Measurements from ENCODE around the gene UBE2D2. TPM values are rescaled to one million over a fixed set of nuclear protein-coding genes. Genes with fewer than 3 reads are reported as not detected.
"Not testable (repeated sequence)": the region's sequence is repeated elsewhere in the genome, so short reads cannot be mapped to it uniquely, and the experiment has no call there.

The UBE2D2 gene
- polyA plus RNA-seq, 1 donor from 2014 or later, result 118 TPM

GRCh38 chr5:139611703-139612584, 50.8 kb downstream of the UBE2D2 start:
- no peaks in the 10 kb centered on the region for H3F3A ChIP-seq (ENCODE audit: insufficient read depth, low read length, poor library complexity, severe bottlenecking)
- no peaks in the 10 kb centered on the region for H3K36me3 ChIP-seq (ENCODE audit: insufficient read depth, low read length)
- H3K4me2 ChIP-seq (ENCODE audit: low read length), result no peak overlapping the region
- no peak overlapping the region for H3K9ac ChIP-seq (ENCODE audit: low read length)
- H3K9me3 ChIP-seq (ENCODE audit: low read length), result no peaks in the 10 kb centered on the region
- no peak overlapping the region for H3K27ac ChIP-seq (ENCODE audit: low read length)
- H3K4me3 ChIP-seq (ENCODE audit: low read length), result no peak overlapping the region
- H3K27me3 ChIP-seq (ENCODE audit: insufficient read depth, low read depth, low read length), result no peaks in the 10 kb centered on the region
- no peaks in the 10 kb centered on the region for H4K20me1 ChIP-seq (ENCODE audit: insufficient read depth)
- H2AFZ ChIP-seq (ENCODE audit: low read depth, low read length), result no peak overlapping the region
- peaks cover 14% of the 10 kb centered on the region for H3K79me2 ChIP-seq (replicated peaks; ENCODE audit: insufficient read depth, low read length)
- TF ChIP-seq POLR2AphosphoS5 (IDR thresholded peaks at IDR 0.05) (no peak), TAF1 (IDR thresholded peaks at IDR 0.05; ENCODE audit: low read depth) (no peak), MXI1 (conservative IDR thresholded peaks at IDR 0.05; ENCODE audit: poor library complexity, severe bottlenecking) (no peak), EZH2 (IDR thresholded peaks at IDR 0.05; ENCODE audit: borderline replicate concordance, insufficient read depth, low read length, poor library complexity, severe bottlenecking) (no peak), EP300 (conservative IDR thresholded peaks at IDR 0.05; ENCODE audit: poor library complexity, severe bottlenecking) (no peak), SMC3 (conservative IDR thresholded peaks at IDR 0.05; ENCODE audit: poor library complexity) (no peak), RAD21 (conservative IDR thresholded peaks at IDR 0.05) (no peak)
- TF ChIP-seq, protein P1, sequence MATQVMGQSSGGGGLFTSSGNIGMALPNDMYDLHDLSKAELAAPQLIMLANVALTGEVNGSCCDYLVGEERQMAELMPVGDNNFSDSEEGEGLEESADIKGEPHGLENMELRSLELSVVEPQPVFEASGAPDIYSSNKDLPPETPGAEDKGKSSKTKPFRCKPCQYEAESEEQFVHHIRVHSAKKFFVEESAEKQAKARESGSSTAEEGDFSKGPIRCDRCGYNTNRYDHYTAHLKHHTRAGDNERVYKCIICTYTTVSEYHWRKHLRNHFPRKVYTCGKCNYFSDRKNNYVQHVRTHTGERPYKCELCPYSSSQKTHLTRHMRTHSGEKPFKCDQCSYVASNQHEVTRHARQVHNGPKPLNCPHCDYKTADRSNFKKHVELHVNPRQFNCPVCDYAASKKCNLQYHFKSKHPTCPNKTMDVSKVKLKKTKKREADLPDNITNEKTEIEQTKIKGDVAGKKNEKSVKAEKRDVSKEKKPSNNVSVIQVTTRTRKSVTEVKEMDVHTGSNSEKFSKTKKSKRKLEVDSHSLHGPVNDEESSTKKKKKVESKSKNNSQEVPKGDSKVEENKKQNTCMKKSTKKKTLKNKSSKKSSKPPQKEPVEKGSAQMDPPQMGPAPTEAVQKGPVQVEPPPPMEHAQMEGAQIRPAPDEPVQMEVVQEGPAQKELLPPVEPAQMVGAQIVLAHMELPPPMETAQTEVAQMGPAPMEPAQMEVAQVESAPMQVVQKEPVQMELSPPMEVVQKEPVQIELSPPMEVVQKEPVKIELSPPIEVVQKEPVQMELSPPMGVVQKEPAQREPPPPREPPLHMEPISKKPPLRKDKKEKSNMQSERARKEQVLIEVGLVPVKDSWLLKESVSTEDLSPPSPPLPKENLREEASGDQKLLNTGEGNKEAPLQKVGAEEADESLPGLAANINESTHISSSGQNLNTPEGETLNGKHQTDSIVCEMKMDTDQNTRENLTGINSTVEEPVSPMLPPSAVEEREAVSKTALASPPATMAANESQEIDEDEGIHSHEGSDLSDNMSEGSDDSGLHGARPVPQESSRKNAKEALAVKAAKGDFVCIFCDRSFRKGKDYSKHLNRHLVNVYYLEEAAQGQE (IDR thresholded peaks at IDR 0.05; ENCODE audit: borderline replicate concordance), result no peak
- TF ChIP-seq, protein P2, sequence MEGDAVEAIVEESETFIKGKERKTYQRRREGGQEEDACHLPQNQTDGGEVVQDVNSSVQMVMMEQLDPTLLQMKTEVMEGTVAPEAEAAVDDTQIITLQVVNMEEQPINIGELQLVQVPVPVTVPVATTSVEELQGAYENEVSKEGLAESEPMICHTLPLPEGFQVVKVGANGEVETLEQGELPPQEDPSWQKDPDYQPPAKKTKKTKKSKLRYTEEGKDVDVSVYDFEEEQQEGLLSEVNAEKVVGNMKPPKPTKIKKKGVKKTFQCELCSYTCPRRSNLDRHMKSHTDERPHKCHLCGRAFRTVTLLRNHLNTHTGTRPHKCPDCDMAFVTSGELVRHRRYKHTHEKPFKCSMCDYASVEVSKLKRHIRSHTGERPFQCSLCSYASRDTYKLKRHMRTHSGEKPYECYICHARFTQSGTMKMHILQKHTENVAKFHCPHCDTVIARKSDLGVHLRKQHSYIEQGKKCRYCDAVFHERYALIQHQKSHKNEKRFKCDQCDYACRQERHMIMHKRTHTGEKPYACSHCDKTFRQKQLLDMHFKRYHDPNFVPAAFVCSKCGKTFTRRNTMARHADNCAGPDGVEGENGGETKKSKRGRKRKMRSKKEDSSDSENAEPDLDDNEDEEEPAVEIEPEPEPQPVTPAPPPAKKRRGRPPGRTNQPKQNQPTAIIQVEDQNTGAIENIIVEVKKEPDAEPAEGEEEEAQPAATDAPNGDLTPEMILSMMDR (IDR thresholded peaks at IDR 0.05; ENCODE audit: poor library complexity, severe bottlenecking), result no peak
- no peaks in the 10 kb centered on the region for H3K9me2 ChIP-seq (ENCODE audit: insufficient read depth, low read length)

DNA sequence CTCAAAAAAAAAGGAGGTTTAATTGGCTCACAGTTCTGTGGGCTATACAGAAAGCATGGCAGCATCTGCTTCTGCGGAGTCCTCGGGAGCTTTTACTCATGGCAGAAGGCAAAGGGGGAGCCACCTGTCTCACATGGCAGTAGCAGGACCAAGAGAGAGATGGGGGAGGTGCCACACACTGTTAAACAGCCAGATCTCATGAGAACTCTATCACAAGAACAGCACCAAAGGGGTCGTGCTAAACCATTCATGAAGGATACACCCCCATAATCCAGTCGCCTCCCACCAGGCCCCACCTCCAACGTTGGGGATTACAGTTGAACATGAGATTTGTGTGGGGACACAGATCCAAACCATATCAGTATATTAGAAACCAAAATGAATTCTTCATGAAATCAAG, 58.7 kb downstream of the UBE2D2 start:
- H3K9me3 ChIP-seq (ENCODE audit: low read length), result no peaks in the 10 kb centered on the region

GRCh38 chr5:139625398-139625797, 64.3 kb downstream of the UBE2D2 start:
- H3K4me3 ChIP-seq (ENCODE audit: low read length); H3K79me2 ChIP-seq (replicated peaks; ENCODE audit: insufficient read depth, low read length); H3K27me3 ChIP-seq (ENCODE audit: insufficient read depth, low read depth, low read length); H3K9me2 ChIP-seq (ENCODE audit: insufficient read depth, low read length); H2AFZ ChIP-seq (ENCODE audit: low read depth, low read length); H3K4me2 ChIP-seq (ENCODE audit: low read length); H3K9ac ChIP-seq (ENCODE audit: low read length); H3F3A ChIP-seq (ENCODE audit: insufficient read depth, low read length, poor library complexity, severe bottlenecking); H3K36me3 ChIP-seq (ENCODE audit: insufficient read depth, low read length); H3K9me3 ChIP-seq (ENCODE audit: low read length); H3K27ac ChIP-seq (ENCODE audit: low read length); H4K20me1 ChIP-seq (ENCODE audit: insufficient read depth): not testable (repeated sequence)

More for the DNA sequence above, 58.7 kb downstream of the UBE2D2 start:
- Histone ChIP-seq H4K20me1 (ENCODE audit: insufficient read depth) (no peaks in the 10 kb centered on the region), H3K79me2 (replicated peaks; ENCODE audit: insufficient read depth, low read length) (peaks cover 3% of the 10 kb centered on the region), H3K9me2 (ENCODE audit: insufficient read depth, low read length) (no peaks in the 10 kb centered on the region), H3K4me2 (ENCODE audit: low read length) (no peak overlapping the region), H3F3A (ENCODE audit: insufficient read depth, low read length, poor library complexity, severe bottlenecking) (no peaks in the 10 kb centered on the region), H3K9ac (ENCODE audit: low read length) (no peak overlapping the region), H3K27ac (ENCODE audit: low read length) (no peak overlapping the region), H2AFZ (ENCODE audit: low read depth, low read length) (no peak overlapping the region), H3K36me3 (ENCODE audit: insufficient read depth, low read length) (peaks cover 3% of the 10 kb centered on the region), H3K27me3 (ENCODE audit: insufficient read depth, low read depth, low read length) (no peaks in the 10 kb centered on the region), H3K4me3 (ENCODE audit: low read length) (no peak overlapping the region)
- TF ChIP-seq SMC3 (conservative IDR thresholded peaks at IDR 0.05; ENCODE audit: poor library complexity), result no peak
- TF ChIP-seq POLR2AphosphoS5 (IDR thresholded peaks at IDR 0.05), result no peak
